ENCODE results near the gene TMEM175.

- TF ChIP-seq CTCF (conservative IDR thresholded peaks at IDR 0.05; ENCODE audit: low read depth, low read length) (no peak), EZH2 (IDR thresholded peaks at IDR 0.05; ENCODE audit: low read length, unreplicated experiment) (no peak)
Measured at GRCh38 chr4:986428-986878, 54.2 kb downstream of the TMEM175 start.

All from PC-3 (cell line).